ENCODE measurements around the gene HS6ST3. TPM values are rescaled to one million over a fixed set of nuclear protein-coding genes. Genes with fewer than 3 reads are reported as not detected.

Gene HS6ST3
- total RNA-seq, 1 donor from 2014 or later, result 0.26 TPM

DNA sequence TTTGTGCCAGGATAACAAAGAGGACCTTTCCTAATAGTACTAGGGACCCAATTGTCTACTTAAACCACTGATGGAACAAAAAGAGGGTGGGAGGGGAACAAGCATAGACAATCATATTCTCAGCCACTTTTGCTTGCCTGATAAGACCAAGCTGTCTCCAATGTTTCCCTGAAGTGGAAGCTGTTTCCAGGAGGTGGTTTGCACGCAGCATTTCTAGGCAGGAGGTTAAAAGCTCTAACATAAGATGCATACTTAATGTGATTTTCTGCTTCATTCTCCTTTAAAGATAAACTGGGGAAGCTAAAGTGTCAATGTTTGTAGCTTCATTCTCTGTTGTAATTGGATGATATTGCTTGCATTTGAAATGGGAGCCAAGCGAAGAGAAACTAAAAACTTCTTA, 442.9 kb downstream of the HS6ST3 start:
- TF ChIP-seq CTCF (conservative IDR thresholded peaks at IDR 0.05), result no peak
- no peak for DNase-seq (ENCODE audit: low read depth, low spot score)
- Mint-ChIP-seq H3K4me1 (peaks cover 3% of the 10 kb centered on the region), H3K36me3 (ENCODE audit: low read depth) (no peaks in the 10 kb centered on the region), H3K4me3 (no peak overlapping the region), H3K27me3 (ENCODE audit: low read depth) (no peaks in the 10 kb centered on the region), H3K9me3 (no peaks in the 10 kb centered on the region), H3K27ac (ENCODE audit: unreplicated experiment) (no peak overlapping the region)

- no peak for TF ChIP-seq CTCF (conservative IDR thresholded peaks at IDR 0.05)
- no peak overlapping the region for H3K27ac Mint-ChIP-seq (ENCODE audit: unreplicated experiment)
- no peak for DNase-seq (ENCODE audit: low read depth, low spot score)
- peaks cover 3% of the 10 kb centered on the region for H3K4me1 Mint-ChIP-seq
- no peaks in the 10 kb centered on the region for H3K9me3 Mint-ChIP-seq
- no peaks in the 10 kb centered on the region for H3K36me3 Mint-ChIP-seq (ENCODE audit: low read depth)
- no peak overlapping the region for H3K4me3 Mint-ChIP-seq
- H3K27me3 Mint-ChIP-seq (ENCODE audit: low read depth), result no peaks in the 10 kb centered on the region
Observed at GRCh38 chr13:96533408-96533807, 443.5 kb downstream of the HS6ST3 start.

- Mint-ChIP-seq H3K4me1 (no peaks in the 10 kb centered on the region), H3K27me3 (ENCODE audit: low read depth) (no peaks in the 10 kb centered on the region), H3K27ac (ENCODE audit: unreplicated experiment) (no peak overlapping the region), H3K36me3 (ENCODE audit: low read depth) (no peaks in the 10 kb centered on the region), H3K9me3 (no peaks in the 10 kb centered on the region), H3K4me3 (no peak overlapping the region)
- DNase-seq (ENCODE audit: low read depth, low spot score), result no peak
- no peak for TF ChIP-seq CTCF (conservative IDR thresholded peaks at IDR 0.05)
Observed at GRCh38 chr13:96539791-96540190, 449.9 kb downstream of the HS6ST3 start.

- DNase-seq (ENCODE audit: low read depth, low spot score), result no peak
- Mint-ChIP-seq H3K9me3 (no peaks in the 10 kb centered on the region), H3K27ac (ENCODE audit: unreplicated experiment) (no peak overlapping the region), H3K36me3 (ENCODE audit: low read depth) (no peaks in the 10 kb centered on the region), H3K4me3 (no peak overlapping the region), H3K27me3 (ENCODE audit: low read depth) (no peaks in the 10 kb centered on the region), H3K4me1 (no peaks in the 10 kb centered on the region)
- TF ChIP-seq CTCF (conservative IDR thresholded peaks at IDR 0.05), result no peak
Observed at GRCh38 chr13:96540670-96541069, 450.8 kb downstream of the HS6ST3 start.

DNA sequence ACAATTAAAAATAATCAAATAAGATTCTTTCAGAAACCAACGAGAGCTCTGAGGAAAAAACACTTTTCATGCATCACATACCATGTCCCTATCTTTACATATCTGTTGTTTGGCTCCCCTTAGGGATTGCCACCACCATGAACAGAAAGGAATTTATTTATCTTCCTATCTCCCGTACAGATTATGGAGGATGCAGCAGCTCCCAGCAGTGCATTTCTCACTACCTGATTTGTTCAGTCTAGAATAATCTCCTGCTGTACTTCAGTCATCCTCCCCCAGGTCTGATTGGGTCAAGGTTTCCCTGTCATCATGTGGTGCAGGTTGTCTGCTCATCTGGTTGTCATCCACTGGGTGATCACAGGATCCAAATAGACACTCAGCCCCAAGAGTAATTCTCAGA, 453.1 kb downstream of the HS6ST3 start:
- H3K27me3 Mint-ChIP-seq (ENCODE audit: low read depth), result no peaks in the 10 kb centered on the region
- H3K9me3 Mint-ChIP-seq, result no peaks in the 10 kb centered on the region
- no peak overlapping the region for H3K27ac Mint-ChIP-seq (ENCODE audit: unreplicated experiment)

More for the DNA sequence above, 453.1 kb downstream of the HS6ST3 start:
- H3K36me3 Mint-ChIP-seq (ENCODE audit: low read depth), result no peaks in the 10 kb centered on the region
- no peak for TF ChIP-seq CTCF (conservative IDR thresholded peaks at IDR 0.05)
- DNase-seq (ENCODE audit: low read depth, low spot score), result no peak
- H3K4me1 Mint-ChIP-seq, result no peaks in the 10 kb centered on the region
- H3K4me3 Mint-ChIP-seq, result no peak overlapping the region
